ENCODE results near the gene PROSER1. TPM values are rescaled to one million over a fixed set of nuclear protein-coding genes. Genes with fewer than 3 reads are reported as not detected.

Gene PROSER1
- total and polyA plus RNA-seq, 2 of the 4 experiments (the other 2 are of a cell fraction) = 2.0 to 13.4 TPM

GRCh38 chr13:39032150-39032549, 5.7 kb downstream of the PROSER1 start:
- no peak overlapping the region for H3K4ac ChIP-seq (ENCODE audit: low read depth, low read length)
- H3K9me3 ChIP-seq (ENCODE audit: control insufficient read depth, insufficient read depth, low read length) = no peaks in the 10 kb centered on the region
- H3K4me2 ChIP-seq (ENCODE audit: low read depth, low read length) = no peak overlapping the region
- intact Hi-C loops (cut with micrococcal nuclease) (loop anchor here (10.0 kb wide), 1 partner anchor 383 kb away; no protein-coding TSS in a partner anchor), in situ Hi-C loops (cut with MboI; ENCODE audit: low sequenced_read_pairs) (no loop called here), dilution Hi-C loops (cut with HindIII; ENCODE audit: low sequenced_read_pairs, unreplicated experiment) (no loop called here)
- no peak for DNase-seq
- H4K91ac ChIP-seq (ENCODE audit: insufficient read depth, low read depth, low read length) = no peak overlapping the region
- H3K18ac ChIP-seq (ENCODE audit: low read depth, low read length) = no peak overlapping the region
- H4K20me1 ChIP-seq (ENCODE audit: insufficient read depth, low read length) = peaks cover 4% of the 10 kb centered on the region; the same call in 1 of the 2 replicates
- H2BK20ac ChIP-seq (ENCODE audit: low read depth, low read length) = no peak overlapping the region
- H3K9ac ChIP-seq (ENCODE audit: low read depth, low read length) = no peak overlapping the region
- ChIA-PET CTCF (interaction anchor here (0.6 to 1.4 kb wide), 4 partner anchors 12 to 1739 kb away, joined by 3 to 4 read pairs (median 3); partner anchors contain the start of gene MRPS31), POLR2A (ENCODE audit: unreplicated experiment) (interaction anchor here (0.6 kb wide), 1 partner anchor 219 kb away, joined by 5 read pairs; no protein-coding TSS in a partner anchor)
- H3K9me1 ChIP-seq (ENCODE audit: insufficient read depth, low read length) = no peaks in the 10 kb centered on the region; the same call in 1 of the 2 replicates
- ATAC-seq (ENCODE audit: low read depth) = no peak
- no CpG with 5 or more reads among the region's 1 CpG for WGBS, 2 experiments (ENCODE audit: extremely low coverage in 2 of 2, insufficient read length in 1 of 2)
- no peak overlapping the region for H3K4me3 ChIP-seq (ENCODE audit: insufficient read depth, low read depth, low read length)
- BruUV-seq (replicated peaks) = no TSS peak
- no peak overlapping the region for H3K23ac ChIP-seq (ENCODE audit: low read depth, low read length)
- peaks cover 2% of the 10 kb centered on the region; the same call in 1 of the 2 replicates for H3K4me1 ChIP-seq (ENCODE audit: control insufficient read depth, insufficient read depth, low read length)
- no peak overlapping the region for H3K14ac ChIP-seq (replicated peaks; ENCODE audit: low read depth, low read length)
- no peak overlapping the region for H2AFZ ChIP-seq (replicated peaks; ENCODE audit: low read length, poor library complexity)
- H2BK15ac ChIP-seq (ENCODE audit: low read depth, low read length) = no peak overlapping the region
- no peak overlapping the region for H2AK9ac ChIP-seq (replicated peaks; ENCODE audit: low read depth, low read length, poor library complexity)
- peaks cover 4% of the 10 kb centered on the region for H3K36me3 ChIP-seq (ENCODE audit: control insufficient read depth, insufficient read depth, low read length)
- H2BK120ac ChIP-seq (ENCODE audit: low read depth, low read length) = no peak overlapping the region
- H2AK5ac ChIP-seq (ENCODE audit: low read depth, low read length) = no peak overlapping the region
- H3K56ac ChIP-seq (ENCODE audit: extremely low read depth, insufficient read depth, low read length) = no peak overlapping the region
- no peak overlapping the region for H2BK5ac ChIP-seq (ENCODE audit: low read depth, low read length, poor library complexity, severe bottlenecking)
- no peak overlapping the region for H4K8ac ChIP-seq (ENCODE audit: low read depth in 2 of 2, low read length in 2 of 2)
- H4K5ac ChIP-seq (ENCODE audit: low read depth, low read length) = no peak overlapping the region
- H3K27me3 ChIP-seq (ENCODE audit: control insufficient read depth, insufficient read depth, low read length) = no peaks in the 10 kb centered on the region
- TF ChIP-seq MAZ (IDR thresholded peaks at IDR 0.05; ENCODE audit: borderline replicate concordance, low read depth, low read length) (no peak), NFE2L2 (IDR thresholded peaks at IDR 0.05; ENCODE audit: low read depth, low read length) (no peak), SMC3 (IDR thresholded peaks at IDR 0.05; ENCODE audit: low read depth, low read length) (no peak), CTCF (conservative IDR thresholded peaks at IDR 0.05; ENCODE audit: low read depth, low read length) (no peak), RFX5 (IDR thresholded peaks at IDR 0.05; ENCODE audit: low read depth, low read length) (no peak), FOS (IDR thresholded peaks at IDR 0.05; ENCODE audit: low read depth, low read length) (no peak), CEBPB (IDR thresholded peaks at IDR 0.05; ENCODE audit: low read depth, low read length) (no peak), RAD21 (IDR thresholded peaks at IDR 0.05; ENCODE audit: low read length) (no peak), CHD1 (IDR thresholded peaks at IDR 0.05; ENCODE audit: low read depth, low read length) (no peak), RCOR1 (IDR thresholded peaks at IDR 0.05; ENCODE audit: insufficient replicate concordance, low read length) (no peak)
- TF ChIP-seq, protein P1, sequence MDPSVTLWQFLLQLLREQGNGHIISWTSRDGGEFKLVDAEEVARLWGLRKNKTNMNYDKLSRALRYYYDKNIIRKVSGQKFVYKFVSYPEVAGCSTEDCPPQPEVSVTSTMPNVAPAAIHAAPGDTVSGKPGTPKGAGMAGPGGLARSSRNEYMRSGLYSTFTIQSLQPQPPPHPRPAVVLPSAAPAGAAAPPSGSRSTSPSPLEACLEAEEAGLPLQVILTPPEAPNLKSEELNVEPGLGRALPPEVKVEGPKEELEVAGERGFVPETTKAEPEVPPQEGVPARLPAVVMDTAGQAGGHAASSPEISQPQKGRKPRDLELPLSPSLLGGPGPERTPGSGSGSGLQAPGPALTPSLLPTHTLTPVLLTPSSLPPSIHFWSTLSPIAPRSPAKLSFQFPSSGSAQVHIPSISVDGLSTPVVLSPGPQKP (IDR thresholded peaks at IDR 0.05; ENCODE audit: borderline replicate concordance, low read depth, low read length) = no peak
- H3K27ac ChIP-seq (ENCODE audit: insufficient read depth, low read length) = no peak overlapping the region
- peaks cover 12 to 33% of the 10 kb centered on the region in 2 experiments for H3K79me1 ChIP-seq (ENCODE audit: low read depth in 1 of 2, low read length in 2 of 2)
